HepG2 (cell line): ENCODE data around the gene MINDY1. TPM values are rescaled to one million over a fixed set of nuclear protein-coding genes. Genes with fewer than 3 reads are reported as not detected.

ENCODE experiments used
- EED ChIP-seq: sonication (generic); formaldehyde crosslinking; IDR thresholded peaks from 2 replicates; pipeline ENCODE4 v1.5.0; 2020; ENCODE audit warnings: mild to moderate bottlenecking, missing genetic modification reagents
- EZH2 ChIP-seq: conservative IDR thresholded peaks from 2 replicates; pipeline ENCODE4 v1.6.1; 2012; ENCODE audit warnings: mild to moderate bottlenecking, low read depth, low read length, moderate library complexity
- FOXA3 ChIP-seq: IDR thresholded peaks from 2 replicates; pipeline ENCODE4 v1.6.1; 2016; ENCODE audit warnings: missing genetic modification reagents, missing compliant biosample characterization
- GPBP1L1 ChIP-seq: sonication (generic); formaldehyde crosslinking; IDR thresholded peaks from 2 replicates; pipeline ENCODE4 v1.5.0; 2020; ENCODE audit warnings: mild to moderate bottlenecking, missing genetic modification reagents
- JDP2 ChIP-seq: sonication (generic); formaldehyde crosslinking; IDR thresholded peaks from 2 replicates; pipeline ENCODE4 v1.8.1; 2022; ENCODE audit warnings: missing genetic modification reagents, borderline replicate concordance
- KDM5B ChIP-seq: sonication (generic); formaldehyde crosslinking; IDR thresholded peaks from 2 replicates; pipeline ENCODE4 v1.4.0; 2020; ENCODE audit warnings: missing genetic modification reagents, mild to moderate bottlenecking, borderline replicate concordance
- NR2F1 ChIP-seq, 2 experiments: fragments of 450-650 bp in 1 of 2; formaldehyde crosslinking in 1 of 2; IDR thresholded peaks; 2 replicates each; pipeline versions ENCODE4 v1.5.0 to v1.6.1; 2016 to 2020; ENCODE audit warnings: mild to moderate bottlenecking in 1 of 2, missing compliant biosample characterization in 1 of 2, missing genetic modification reagents in 1 of 2, moderate library complexity in 1 of 2
- POLR2AphosphoS5 ChIP-seq: IDR thresholded peaks from 2 replicates; pipeline ENCODE4 v1.6.1; 2012; ENCODE audit warnings: low read depth, low read length
- SAFB2 ChIP-seq: sonication (generic); formaldehyde crosslinking; IDR thresholded peaks from 2 replicates; pipeline ENCODE4 v1.5.1; 2020; ENCODE audit warnings: missing genetic modification reagents, low read depth, mild to moderate bottlenecking, borderline replicate concordance
- ZFX ChIP-seq: sonication (generic); formaldehyde crosslinking; IDR thresholded peaks from 2 replicates; pipeline ENCODE4 v1.4.0; 2020; ENCODE audit warnings: mild to moderate bottlenecking, low read depth, missing genetic modification reagents, moderate library complexity
- ZNF260 ChIP-seq: sonication (generic); formaldehyde crosslinking; IDR thresholded peaks from 2 replicates; pipeline ENCODE4 v1.4.0; 2020; ENCODE audit warnings: missing genetic modification reagents, low read depth, mild to moderate bottlenecking, borderline replicate concordance
- ZNF292 ChIP-seq: sonication (generic); formaldehyde crosslinking; IDR thresholded peaks from 2 replicates; pipeline ENCODE4 v1.8.1; 2022; ENCODE audit warnings: mild to moderate bottlenecking, low read depth, missing genetic modification reagents, borderline replicate concordance
- ZNF407 ChIP-seq: sonication (generic); formaldehyde crosslinking; IDR thresholded peaks from one replicate; pipeline ENCODE4 v1.5.1; 2020; ENCODE audit warnings: mild to moderate bottlenecking, missing genetic modification reagents; ENCODE audit errors: not compliant biosample characterization
- ZNF710 ChIP-seq: sonication (generic); formaldehyde crosslinking; IDR thresholded peaks from 2 replicates; pipeline ENCODE4 v1.5.0; 2020; ENCODE audit warnings: mild to moderate bottlenecking, missing genetic modification reagents, borderline replicate concordance
- ZNF737 ChIP-seq: sonication (generic); formaldehyde crosslinking; IDR thresholded peaks from 2 replicates; pipeline ENCODE4 v1.5.0; 2020; ENCODE audit warnings: missing genetic modification reagents, mild to moderate bottlenecking, borderline replicate concordance
- ZNF781 ChIP-seq: sonication (generic); formaldehyde crosslinking; IDR thresholded peaks from 2 replicates; pipeline ENCODE4 v1.5.1; 2020; ENCODE audit warnings: borderline replicate concordance, mild to moderate bottlenecking, missing genetic modification reagents; ENCODE audit errors: not compliant biosample characterization
- ZNF839 ChIP-seq: sonication (generic); formaldehyde crosslinking; IDR thresholded peaks from 2 replicates; pipeline ENCODE4 v1.4.0; 2020; ENCODE audit warnings: missing genetic modification reagents, mild to moderate bottlenecking, borderline replicate concordance
- polyA plus RNA-seq, 8 experiments: library from polyadenylated mRNA; depleted of rRNA in 3 of 8; stranded (reverse) in 7 of 8; unstranded in 1 of 8; fragments of >200 nt; fragmentation: Illumina TruSeq in 4 of 8; extraction: Trizol in 4 of 8; gene quantifications; 2 replicates each; pipeline versions ENCODE4 v1.2.1 to v1.2.3, GENCODE V29; 2011 to 2016; ENCODE audit warnings: low read depth in 4 of 8, missing spikeins in 1 of 8, mixed read lengths in 1 of 8; ENCODE audit not compliant: insufficient read depth in 1 of 8
- total RNA-seq, 5 experiments: library from RNA; depleted of rRNA; stranded (reverse); fragments of >200 nt; fragmentation: Illumina TruSeq; extraction: Trizol; gene quantifications; 2 replicates each; pipeline ENCODE4 v1.2.3, GENCODE V29; 2016; ENCODE audit warnings: low read depth in 1 of 5

The MINDY1 gene
- total and polyA plus RNA-seq, 2 of the 13 experiments (the other 11 are each of a cell fraction or from before 2014, with no cell fraction given), result 11.1 to 15.0 TPM

- no peak for TF ChIP-seq ZNF407 (CRISPR knock-in tag)
- peak; percentile 41 for TF ChIP-seq ZNF781 (CRISPR knock-in tag)
- peak; percentile 91 for TF ChIP-seq ZNF710 (CRISPR knock-in tag)
- TF ChIP-seq KDM5B (CRISPR knock-in tag), result peak; percentile 53; the same call in 1 of the 2 replicates
- no peak for TF ChIP-seq EZH2
- no peak for TF ChIP-seq ZNF737 (CRISPR knock-in tag)
- TF ChIP-seq GPBP1L1 (CRISPR knock-in tag), result no peak
- no peak for TF ChIP-seq ZNF260 (CRISPR knock-in tag)
- no peak for TF ChIP-seq SAFB2 (CRISPR knock-in tag)
- TF ChIP-seq JDP2 (CRISPR knock-in tag), result no peak
- peak in 1 of 2 experiments; percentile 32; a peak in 1 of 4 replicates for TF ChIP-seq NR2F1 (CRISPR knock-in tag; IDR thresholded peaks at IDR 0.05)
- TF ChIP-seq ZNF292 (CRISPR knock-in tag), result peak; percentile 82
- TF ChIP-seq ZNF839 (CRISPR knock-in tag), result no peak
- peak; percentile 44 for TF ChIP-seq POLR2AphosphoS5
- peak; percentile 58 for TF ChIP-seq ZFX (CRISPR knock-in tag)
- TF ChIP-seq FOXA3, result peak; percentile 85
- no peak for TF ChIP-seq EED (CRISPR knock-in tag)
Observed at GRCh38 chr1:151012684-151013471, 6.2 kb upstream of the MINDY1 start (continued).
